CD4-positive, alpha-beta T cell treated with Interleukin-12 subunit alpha and Interleukin-12 subunit beta, for 1 hour (primary cell): ENCODE measurements around the gene CYTH1.

ENCODE experiments used
- DNase-seq: peaks from one replicate; pipeline ENCODE4 v3.0.0-alpha.2; 2020

CYTH1 gene

DNA sequence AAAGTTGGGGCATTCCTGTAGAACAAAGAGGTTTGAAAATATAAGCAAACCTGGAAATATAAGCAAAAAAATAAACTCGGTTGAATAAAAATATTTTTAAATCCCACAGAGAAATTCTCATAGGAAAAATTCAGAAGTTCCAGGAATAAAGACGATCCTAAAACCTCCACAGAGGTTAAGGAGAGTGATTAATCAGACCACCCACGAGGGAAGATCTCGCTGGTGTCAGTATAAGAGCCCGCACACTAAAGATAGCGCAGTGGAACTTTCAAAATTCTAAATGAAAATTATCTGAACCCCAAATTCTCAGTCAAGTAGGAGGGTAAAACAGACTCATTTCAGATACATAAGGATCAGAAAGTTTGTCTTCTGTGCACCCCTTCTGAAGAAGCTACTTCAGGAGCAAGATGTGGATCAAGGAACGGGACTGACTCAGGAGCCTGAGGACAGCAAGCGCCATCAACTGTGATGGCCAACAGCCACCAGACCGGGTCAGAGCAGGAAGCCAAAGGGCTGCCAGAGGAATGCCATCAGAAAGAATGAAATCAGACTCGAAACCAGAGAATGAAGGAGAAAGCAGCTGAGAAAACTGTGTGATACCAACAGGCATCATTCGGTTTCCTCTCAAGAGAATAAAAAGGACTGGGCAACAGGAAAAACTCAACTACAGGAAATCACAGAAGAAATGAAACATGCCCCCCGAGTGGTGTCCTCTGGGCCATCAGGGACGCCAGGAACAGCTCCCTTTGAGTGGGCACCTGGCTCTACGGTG lies 66.9 kb downstream of the CYTH1 start:
- no peak for DNase-seq

DNA sequence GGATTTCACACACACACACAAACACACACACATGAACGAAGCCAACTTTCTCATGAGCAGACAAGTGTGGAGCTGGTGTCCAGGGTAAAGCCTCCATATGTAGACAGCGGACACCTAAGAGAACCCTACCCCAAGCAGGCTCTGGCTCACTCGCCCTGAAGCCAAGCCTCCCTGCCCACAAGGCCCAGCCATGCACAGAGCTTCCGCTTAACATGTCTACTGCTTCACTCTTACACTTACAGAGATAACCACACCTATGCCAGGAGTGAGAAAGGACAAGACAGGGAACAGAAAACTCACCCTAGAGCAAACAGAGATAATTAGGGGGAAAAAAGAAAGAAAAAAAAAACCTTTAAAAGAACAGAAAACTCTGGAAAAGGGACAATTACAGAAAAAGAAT lies 67.5 kb downstream of the CYTH1 start:
- no peak for DNase-seq

DNA sequence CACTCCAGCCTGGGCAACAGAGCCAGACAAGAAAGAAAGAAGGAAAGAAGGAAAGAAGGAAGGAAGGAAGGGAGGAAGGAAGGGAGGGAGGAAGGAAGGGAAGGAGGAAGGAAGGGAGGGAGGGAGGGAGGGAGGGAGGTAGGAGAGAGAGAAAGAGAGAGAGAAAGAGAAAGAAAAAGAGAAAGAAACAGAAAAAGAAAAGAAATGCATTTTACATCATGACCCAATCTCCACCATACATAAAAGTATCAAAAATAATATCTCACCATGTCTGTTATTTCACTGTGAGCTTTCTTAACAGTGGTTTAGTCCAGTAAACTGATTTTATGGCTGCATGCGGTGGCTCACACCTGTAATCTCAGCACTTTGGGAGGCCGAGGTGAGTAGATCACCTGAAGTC lies 70.0 kb downstream of the CYTH1 start:
- DNase-seq, result no peak

DNA sequence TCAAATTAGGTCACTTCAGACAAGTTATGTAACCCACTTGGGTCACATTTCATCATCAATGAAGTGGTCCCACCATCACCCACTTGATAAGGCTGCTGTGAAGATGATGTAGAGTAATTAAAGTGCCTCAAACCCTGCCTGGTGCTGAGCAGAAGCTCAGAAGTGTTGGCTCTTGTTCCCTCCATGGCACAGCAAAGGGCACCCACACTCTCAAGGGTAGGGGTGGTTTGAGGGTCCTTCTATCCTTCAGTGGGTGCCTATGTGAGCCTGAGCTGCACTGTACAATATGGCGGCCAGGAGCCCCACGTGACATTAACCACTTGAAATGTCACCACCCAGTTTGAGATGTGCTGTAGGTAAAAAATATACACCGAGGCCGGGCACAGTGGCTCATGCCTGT lies 71.5 kb downstream of the CYTH1 start:
- DNase-seq, result no peak

DNA sequence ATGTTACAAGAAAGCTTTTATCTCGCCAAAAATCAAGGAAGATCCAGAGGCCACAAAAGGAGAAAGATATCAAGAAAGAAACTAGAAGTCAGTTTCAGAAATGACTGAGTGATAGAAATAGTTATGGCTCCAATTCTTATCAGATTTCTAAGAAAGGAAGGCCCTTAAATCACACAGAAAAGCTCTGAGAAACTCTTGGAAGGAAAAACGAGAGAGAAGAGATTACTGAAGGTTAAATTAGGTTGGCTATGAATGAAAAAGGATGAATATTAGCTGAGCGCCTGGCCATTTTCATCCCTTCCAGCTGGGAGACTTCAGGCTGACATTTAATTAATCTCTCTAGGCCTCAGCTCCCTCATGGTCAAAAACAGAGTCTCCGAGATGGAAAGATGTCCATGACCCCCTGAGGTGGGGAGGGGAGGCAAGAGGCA lies 72.3 kb downstream of the CYTH1 start:
- no peak for DNase-seq

DNA sequence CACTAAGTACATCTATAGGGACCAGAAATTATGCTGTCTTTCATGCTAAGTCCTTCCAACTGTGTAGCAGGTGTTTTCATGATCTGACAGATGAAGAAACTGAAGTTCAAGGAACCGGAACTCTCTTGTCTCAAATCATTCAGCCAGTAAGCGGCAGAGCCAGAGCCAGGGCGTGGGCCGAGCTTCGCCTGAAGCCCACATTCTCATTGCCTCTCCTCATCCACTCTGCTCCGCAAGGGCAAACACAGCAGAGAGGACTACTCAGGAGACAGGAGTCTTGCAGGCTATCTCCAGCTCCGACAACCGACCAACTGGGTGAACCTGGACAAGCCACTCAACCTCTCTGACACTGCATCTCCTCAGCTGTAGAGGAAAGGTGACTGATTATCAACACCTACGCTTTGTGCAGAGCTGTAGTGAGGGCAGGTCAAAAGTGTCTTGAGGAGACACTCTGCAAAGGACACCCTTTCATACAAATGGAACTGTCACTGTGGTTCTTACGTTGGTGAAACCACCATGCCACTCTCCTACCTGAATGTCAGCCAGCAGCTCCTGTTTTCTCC lies 72.9 kb downstream of the CYTH1 start:
- no peak for DNase-seq

DNA sequence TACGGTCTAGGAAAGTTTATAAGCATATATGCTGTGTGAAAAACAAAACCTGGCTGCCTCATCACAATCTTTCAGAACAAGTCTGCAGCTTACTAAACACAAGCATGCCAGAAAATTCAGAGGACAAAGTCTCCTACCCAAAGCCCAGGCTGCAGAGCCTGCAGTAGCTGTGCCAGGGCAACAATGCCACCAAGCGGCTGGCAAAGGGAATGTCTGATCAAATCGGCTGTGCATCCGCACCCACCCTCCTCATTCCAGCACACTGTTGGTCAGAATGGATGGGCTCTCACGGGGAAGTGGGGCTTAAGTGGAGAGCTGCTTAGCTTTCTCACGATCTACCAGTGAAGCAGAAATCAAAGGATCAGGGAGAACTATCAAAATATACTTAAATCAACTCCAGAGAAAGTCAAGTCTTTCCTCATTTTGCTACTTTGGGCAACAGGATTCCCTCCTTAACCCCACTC lies 73.5 kb downstream of the CYTH1 start:
- DNase-seq, result peak; percentile 69

DNA sequence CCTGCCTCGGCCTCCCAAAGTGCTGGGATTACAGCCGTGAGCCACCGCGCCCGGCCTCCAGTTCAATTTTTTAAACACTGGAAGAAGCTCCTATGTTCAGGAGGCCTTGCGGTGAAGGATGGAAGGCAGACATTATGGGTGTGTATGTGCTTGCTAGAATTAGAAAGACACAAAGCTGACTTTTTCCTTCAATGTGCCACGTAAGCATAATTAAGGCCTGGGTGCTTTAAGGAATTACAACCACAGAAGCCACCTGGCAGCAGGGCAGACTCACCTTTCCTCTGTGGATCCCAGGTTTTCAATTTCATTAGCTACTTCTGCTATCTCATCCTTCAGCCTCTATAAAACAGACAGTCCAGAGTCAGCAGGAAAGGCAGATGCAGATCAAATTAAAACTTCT lies 74.2 kb downstream of the CYTH1 start:
- no peak for DNase-seq

DNA sequence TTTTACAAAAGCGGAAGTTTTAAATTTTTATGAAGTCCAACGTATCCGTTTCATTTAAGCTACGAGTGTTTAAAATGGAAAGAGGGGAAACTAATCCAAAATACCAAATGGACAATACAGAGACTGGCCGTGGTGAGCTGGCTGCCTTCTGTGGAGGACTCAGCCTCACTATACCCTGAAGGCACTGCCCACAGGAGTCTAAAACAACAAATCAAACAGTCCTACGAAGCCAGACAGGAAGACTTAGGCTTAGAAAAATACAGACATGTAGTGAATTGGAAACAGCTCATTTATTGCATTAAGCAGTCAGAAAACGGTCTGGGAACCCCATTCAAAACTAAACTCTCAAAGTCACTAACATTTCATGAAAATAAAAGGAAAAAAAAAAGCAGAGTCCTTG lies 75.1 kb downstream of the CYTH1 start:
- DNase-seq, result no peak

DNA sequence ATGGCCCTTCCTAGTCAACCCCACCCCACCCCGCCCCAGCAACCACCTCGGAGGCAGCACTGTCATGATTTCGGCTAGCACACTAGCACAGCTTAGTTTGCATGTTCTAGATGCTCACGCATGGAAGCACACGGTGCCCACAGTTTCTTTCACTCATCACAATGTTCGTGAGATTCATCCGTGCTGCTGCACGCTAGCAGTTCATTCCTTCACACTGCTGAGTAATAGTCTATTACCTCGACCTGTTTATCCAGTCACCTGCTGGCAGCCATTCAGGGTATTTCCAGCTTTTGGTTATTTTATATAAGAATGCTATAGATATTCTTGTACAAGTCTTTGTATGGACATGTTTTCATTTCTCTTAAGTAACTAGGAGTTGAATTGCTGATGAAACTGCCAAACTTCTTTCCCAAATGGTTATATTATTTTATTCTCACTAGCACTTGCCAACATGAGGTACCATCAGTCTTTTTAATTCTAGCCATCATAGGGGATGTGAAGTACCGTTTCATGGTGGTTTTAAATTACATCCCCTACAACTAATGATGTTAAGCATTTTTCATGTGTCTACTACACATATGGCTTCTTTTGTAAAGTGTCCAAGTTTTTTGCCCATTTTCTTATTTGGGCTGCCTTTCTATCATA lies 75.7 kb downstream of the CYTH1 start:
- DNase-seq, result no peak

DNA sequence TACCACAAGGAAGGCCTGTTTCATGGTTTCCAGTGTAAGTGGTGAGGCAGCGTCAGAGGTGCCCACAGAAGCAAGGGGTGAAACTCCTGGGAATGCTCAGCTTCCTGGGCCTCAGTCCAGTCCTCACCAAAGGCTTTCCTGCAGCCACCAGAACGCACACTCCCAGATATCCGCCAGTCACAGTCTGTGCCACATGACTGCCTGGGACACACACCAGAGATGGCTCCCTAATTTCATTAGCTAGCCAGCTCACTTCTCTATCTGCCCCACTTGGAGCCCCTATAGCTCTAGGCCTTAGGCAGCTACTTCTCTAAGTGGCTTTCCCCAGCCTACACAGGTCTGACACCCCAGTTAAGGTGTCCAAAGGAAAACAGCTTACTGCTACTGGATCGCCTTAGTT lies 77.0 kb downstream of the CYTH1 start:
- no peak for DNase-seq

DNA sequence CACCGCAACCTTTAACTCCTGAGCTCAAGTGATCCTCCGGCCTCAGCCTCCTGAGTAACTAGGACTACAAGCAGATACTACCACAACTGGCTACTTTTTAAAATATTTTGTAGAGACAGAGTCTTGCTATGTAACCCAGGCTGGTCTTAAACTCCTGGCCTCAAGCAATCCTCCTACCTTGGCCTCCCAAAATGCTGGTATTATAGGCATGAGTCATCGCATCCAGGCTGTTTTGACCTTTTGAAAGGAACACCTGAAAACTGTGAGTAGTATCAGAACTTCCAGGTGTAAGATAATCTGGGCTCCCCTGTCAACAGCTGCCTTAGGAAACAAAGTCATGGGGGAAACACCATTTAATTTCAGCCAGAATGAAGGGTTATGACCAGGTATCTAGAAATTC lies 77.5 kb downstream of the CYTH1 start:
- DNase-seq, result no peak

DNA sequence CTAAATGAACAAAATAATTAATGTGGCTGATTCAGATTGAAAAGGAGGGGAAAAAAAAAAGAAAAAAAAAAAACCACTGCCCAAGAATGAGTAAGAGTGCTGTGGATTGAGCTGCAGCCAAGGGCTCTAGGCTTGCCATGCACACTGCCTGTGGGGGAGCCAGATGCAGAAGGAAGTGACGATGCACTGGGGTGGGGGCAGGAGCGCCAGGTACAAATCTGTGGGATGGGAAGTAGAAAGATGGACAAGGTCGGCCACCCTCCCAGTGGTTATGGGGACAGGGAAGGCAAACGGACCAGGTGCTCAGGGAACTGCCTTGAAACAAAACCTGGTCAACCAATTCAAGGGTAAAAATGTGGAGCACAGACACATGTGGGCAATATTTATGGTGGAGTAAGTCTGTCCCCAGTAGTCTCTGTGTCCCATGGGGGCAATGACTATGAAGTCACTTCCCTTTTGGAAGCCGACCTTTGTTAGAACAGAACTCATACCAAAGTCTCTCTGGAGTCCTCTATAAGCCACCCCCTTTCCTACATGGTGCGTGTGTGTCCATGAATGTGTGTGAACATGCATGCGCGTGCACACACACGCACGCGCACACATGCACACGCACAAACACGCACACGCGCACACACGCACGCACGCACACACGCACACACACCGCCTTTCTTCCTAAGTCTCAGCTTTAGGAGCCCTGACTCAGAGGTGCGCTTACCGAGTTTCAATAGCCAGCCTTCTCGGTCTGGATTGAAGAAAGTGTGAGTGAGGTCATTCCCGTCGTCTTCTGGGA lies 84.3 kb downstream of the CYTH1 start:
- no peak for DNase-seq

DNA sequence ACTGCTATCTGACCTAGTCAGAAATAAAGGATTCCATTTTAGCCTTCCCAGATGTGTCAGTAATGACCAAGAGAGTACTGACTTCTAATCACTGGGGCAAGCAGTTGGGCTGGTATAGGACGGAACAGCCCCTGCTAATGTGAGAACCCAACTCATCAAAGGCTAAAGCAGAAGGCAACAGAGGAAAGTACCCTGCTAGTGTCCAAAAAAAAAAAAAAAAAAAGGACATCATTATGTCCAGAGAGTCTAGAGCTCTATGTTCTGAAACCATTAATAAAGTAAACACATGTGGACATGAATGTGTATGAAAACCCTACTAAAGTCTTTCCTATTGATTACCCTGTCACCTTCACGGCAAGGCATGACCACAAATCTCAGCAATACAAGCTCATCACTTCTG lies 85.0 kb downstream of the CYTH1 start:
- no peak for DNase-seq

DNA sequence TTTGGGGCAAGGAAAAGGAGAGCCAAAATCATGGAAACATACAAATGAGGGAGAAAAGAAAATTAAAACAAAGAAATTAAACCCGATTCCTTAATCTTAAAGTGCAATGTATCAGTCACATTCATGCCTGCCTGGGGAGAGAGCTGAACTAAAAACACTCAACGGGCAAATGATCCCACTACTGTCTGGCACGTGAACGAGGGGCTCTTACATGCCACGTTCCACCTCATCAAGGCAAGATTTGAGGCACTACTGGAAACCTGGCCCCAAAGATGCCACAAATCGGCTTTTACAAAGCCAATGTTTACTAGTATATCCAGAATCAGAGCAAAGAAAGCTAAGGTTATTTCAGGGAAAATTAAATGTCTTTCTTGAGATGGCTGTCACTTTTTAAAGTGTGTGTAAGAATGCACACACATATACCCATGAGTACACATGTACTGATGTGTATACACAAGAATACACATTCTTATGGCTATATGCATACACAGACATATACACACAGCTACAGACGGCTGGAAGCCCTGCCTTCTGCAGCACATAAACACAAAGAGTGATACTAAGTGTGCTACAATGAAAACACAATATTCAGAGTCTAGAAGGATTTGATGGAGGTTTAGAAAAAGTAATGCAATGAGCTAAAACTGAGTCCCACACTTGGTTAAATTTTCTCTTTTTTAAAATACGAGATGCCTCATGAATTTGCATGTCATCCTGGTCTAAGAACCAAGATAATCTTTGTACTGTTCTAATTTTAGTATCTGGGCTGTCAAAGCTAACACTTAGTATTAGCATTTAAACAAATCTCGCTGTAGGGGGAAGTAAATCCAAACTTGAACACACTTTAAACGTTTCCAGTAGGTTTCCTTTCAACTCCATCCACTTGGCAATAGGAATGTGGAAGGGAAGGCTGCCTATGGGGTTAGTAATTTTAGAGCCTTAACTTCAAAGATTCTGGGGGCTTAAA lies 85.8 kb downstream of the CYTH1 start:
- no peak for DNase-seq

DNA sequence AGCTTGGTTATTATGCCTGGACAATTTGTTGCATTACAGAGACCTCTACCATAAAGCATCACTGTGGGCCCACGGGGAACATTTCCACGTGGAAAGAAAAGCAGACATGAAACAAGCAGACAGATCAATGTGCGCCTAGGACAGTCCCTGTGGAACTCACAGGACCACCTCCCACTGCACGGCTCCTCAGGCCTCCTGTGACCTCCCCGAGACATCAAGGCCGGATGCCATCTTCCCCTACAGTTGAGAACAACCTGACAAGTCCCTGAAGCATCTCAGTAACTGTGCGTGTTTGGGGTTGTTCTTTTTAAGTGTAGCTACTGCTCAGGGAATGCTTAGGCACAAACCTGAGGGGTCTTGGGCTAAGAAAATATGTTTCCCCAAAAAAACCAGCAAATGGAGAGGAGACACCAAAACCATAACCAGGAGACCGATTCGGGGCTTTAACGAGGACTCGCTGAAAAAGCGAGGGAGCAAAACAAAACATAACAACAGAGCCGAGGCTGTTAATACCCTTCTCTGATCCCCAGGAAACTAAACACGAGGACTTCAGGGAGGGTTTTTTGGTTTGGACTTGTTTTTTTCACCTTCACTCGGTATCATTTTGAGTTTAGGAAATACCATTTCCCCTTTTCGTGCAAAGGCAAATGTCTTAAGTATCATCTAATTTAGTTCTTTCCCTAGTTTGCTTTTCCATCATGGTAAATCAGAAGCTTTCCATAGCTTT lies 87.1 kb downstream of the CYTH1 start:
- DNase-seq, result no peak

DNA sequence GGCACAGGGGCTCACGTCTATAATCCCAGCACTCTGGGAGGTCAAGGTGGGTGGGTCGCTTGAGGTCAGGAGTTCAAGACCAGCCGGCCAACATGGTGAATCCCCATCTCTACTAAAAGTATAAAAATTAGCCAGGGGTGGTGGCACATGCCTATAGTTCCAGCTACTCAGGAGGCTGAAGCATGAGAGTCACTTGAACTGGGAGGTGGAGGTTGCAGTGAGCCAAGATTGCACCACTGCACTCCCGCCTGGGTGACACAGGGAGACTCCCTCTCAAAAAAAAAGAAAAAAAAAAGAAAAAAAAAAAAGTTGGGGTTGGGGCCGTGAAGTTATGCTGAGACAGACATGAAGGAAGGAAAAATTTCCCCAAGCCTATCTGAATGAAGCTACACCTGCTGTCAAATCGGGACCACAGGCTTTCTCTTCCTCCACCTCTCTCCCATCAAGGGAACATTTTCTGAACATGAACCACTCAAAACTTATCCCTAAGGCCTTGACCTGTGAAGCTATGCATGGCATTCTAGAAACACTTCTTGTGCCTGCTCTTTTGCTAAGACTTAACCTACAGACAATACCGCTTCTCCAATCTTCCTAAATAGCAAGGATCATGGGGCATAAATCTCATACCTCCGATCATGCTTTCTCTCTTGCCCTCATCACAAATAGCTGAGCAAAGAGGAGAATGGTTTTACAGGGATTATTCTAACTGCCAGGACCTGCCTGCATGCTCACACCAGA lies 88.6 kb downstream of the CYTH1 start:
- no peak for DNase-seq

DNA sequence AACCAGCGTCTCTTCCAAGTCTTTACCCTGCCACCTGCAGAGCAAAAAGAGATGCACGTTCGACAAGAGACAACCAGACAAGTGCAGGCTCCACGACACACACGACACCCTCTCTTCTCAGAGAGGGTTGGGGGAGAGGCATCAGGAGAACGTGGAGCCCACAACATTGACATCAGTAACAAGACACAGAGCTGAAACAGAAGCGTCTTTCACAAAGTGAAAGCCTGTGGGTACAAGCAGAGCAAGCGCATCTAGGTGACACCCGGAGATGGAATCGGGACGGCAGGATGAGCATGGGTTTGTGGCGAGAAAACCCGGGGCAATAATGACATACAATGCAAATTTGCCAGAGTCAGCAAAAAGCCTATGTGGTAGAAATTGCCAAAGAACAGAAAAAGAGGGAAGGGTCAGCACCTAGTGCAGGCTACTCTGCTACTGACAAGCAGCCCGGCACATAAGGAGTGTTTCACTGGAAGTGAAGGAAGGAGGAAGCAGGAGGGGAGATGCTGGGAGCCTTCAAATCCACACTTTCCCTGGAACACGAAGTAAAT lies 89.5 kb downstream of the CYTH1 start:
- no peak for DNase-seq

DNA sequence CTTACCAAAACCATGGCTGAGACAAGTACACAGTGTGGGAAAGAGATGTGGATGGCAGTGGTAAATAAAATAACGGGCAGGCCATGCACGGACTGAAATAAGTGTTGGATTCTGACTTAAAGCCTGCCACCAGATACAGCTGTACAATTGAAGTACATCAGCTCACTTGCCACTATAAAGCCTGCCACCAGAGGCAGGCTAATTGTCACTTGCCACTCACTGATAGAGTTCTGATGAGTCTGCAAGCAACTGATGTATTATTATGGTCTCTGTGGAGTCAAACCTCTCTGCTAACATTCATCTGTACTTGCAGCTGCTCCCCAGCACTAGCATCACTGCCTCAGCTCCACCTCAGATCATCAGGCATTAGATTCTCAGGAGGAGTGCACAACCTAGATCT lies 93.0 kb downstream of the CYTH1 start:
- DNase-seq, result no peak

DNA sequence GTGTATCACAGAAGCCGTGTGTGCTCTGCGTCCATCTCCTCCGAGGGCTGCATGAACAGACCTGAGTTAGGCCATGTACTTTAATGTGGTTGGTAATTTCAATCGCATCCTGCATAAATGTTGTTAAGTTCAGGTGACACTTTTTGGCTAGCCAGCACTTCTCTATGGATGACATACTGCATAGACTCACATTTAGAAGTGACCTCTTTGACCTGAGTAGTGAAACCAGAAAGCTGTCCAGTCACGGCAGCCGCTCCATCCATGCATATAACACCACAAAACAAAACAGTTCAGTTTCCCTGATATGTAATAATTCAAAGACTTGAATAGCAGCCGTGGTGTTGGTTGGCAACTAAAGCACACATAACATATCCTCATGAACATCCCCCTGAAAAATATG lies 94.1 kb downstream of the CYTH1 start:
- no peak for DNase-seq

DNA sequence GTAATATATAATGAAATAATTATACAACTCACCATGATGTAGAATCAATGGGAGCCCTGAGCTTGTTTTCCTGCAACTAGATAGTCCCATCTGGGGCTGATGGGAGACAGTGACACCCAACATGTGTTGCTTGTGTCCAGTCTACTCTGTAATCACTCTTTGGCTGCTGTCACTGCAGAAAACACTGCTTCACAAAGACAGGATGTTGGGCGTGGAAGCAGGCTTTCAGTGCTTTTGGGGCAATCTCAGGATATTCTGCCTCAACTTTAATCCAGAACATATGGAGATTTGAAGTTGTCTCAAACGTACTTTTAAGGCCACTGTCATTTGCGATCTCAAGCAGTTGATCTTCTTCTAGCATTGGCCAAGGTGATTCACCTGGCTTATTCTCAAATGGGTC lies 94.9 kb downstream of the CYTH1 start:
- DNase-seq, result no peak
